HG03095 (cell line): ENCODE measurements around the gene CENPO.

Experiments
- ATAC-seq: cut with Tn5 transposase; IDR thresholded peaks from one replicate; pipeline ENCODE4 v1.9.1; 2021; ENCODE audit warnings: moderate library complexity; ENCODE audit not compliant: unreplicated experiment

Gene CENPO

GRCh38 chr2:24857746-24858145 is 64.5 kb downstream of the CENPO start:
- no peak for ATAC-seq

- ATAC-seq, result no peak
Measured at GRCh38 chr2:24858996-24859395, 65.8 kb downstream of the CENPO start.

- ATAC-seq, result no peak
Measured at GRCh38 chr2:24859968-24860600, 66.9 kb downstream of the CENPO start.

- no peak for ATAC-seq
Measured at GRCh38 chr2:24860631-24861030, 67.4 kb downstream of the CENPO start.

DNA sequence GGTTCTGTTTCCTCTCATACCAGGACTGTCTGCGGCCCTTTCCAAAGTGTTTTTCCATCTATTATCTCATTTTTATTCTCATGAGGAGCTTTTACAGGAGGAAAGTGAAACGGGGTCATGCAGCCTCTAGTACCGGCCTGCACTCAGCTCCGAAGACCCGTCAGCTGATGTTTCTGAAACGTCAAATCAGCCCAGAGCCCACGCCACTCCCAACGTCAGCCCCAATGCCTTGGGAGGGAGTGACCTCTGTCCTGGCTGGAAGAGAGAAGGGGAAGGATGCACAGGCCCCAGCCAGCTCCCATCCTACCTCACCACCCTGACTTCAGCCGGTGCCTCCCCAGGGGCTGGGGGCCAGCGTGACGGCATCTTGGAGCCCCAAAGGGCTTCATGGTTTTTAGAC is 68.3 kb downstream of the CENPO start:
- no peak for ATAC-seq

DNA sequence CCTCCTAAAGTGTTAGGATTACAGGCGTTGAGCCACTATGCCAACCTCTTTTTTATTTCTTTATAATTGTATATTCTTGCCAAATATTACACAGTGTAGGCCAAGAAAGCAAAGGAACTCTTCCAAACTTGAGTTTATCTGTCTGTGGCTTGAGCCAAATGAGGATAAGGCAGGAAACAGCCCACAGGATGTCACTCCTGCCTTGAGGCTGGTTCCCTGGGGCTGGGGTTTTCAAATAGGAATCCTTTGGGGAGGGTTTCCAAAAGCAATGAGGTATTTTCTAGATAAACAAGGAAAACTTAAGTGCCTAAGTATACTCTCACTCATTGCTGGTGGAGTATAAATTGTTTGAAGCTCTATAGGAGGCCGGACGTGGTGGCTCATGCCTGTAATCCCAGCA is 70.4 kb downstream of the CENPO start:
- ATAC-seq, result no peak

- ATAC-seq, result no peak
Measured at GRCh38 chr2:24866946-24867345, 73.7 kb downstream of the CENPO start.

- ATAC-seq, result no peak
Measured at GRCh38 chr2:24870440-24870839, 77.2 kb downstream of the CENPO start.

GRCh38 chr2:24870891-24871705 is 77.9 kb downstream of the CENPO start:
- ATAC-seq, result no peak

DNA sequence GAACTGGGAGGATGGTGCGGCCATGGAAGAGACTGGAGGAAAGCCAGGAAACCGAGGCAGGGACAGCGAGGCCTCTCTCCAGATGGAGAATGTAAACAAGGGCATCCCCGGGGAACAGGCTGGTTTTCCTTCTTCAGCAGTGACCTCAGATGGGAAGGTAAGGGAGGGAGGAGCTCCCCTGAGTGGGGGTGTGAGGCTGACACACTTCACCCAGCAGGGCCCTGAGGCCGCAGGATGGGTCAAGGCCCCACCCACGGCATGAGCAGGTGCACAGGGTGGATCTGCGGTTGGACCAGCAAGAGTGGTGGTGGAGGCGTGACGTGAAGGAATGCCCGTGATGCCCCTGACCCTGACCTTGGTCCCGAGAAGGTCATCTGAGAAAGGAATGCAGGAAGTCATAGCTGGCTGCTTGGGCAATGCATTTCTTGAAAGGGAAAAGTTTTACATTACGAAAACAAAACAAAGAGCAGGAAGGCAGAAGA is 78.7 kb downstream of the CENPO start:
- no peak for ATAC-seq
